Measurements from ENCODE around the gene CDH13.

Gene CDH13

GRCh38 chr16:82881516-82881915, 254.7 kb downstream of the CDH13 start:
- Histone ChIP-seq H3K27me3 (ENCODE audit: insufficient read depth, low read length, poor library complexity) (peaks cover 3% of the 10 kb centered on the region), H3K4me1 (ENCODE audit: insufficient read depth, low read length) (no peaks in the 10 kb centered on the region), H3K36me3 (ENCODE audit: insufficient read depth, low read length) (no peaks in the 10 kb centered on the region), H3K4me2 (ENCODE audit: insufficient read depth, low read length) (no peak overlapping the region), H3K27ac (ENCODE audit: low read length) (no peak overlapping the region), H3K9ac (ENCODE audit: low read depth, low read length) (no peak overlapping the region), H3K79me2 (ENCODE audit: insufficient read depth, low read length) (no peaks in the 10 kb centered on the region), H3K9me3 (ENCODE audit: insufficient read depth, low read length, severe bottlenecking) (no peaks in the 10 kb centered on the region), H2AFZ (ENCODE audit: low read depth, low read length) (no peak overlapping the region), H4K20me1 (ENCODE audit: insufficient read depth, low read length) (no peaks in the 10 kb centered on the region), H3K4me3 (ENCODE audit: low read depth in 1 of 2, low read length in 2 of 2) (no peak overlapping the region)
- DNase-seq, result no peak
- no peak for TF ChIP-seq EZH2 (IDR thresholded peaks at IDR 0.05; ENCODE audit: borderline replicate concordance, low read depth, low read length, severe bottlenecking)
- no peak for TF ChIP-seq CTCF (IDR thresholded peaks at IDR 0.05; ENCODE audit: borderline replicate concordance, extremely low read depth, low read length, poor library complexity, severe bottlenecking)
- no peak for ATAC-seq (ENCODE audit: insufficient read depth, low read depth)

- ATAC-seq (ENCODE audit: insufficient read depth, low read depth), result no peak
- no peaks in the 10 kb centered on the region for H3K36me3 ChIP-seq (ENCODE audit: insufficient read depth, low read length)
- no peak overlapping the region for H2AFZ ChIP-seq (ENCODE audit: low read depth, low read length)
- H3K9ac ChIP-seq (ENCODE audit: low read depth, low read length), result no peak overlapping the region
- TF ChIP-seq CTCF (IDR thresholded peaks at IDR 0.05; ENCODE audit: borderline replicate concordance, extremely low read depth, low read length, poor library complexity, severe bottlenecking), result no peak
- no peak for TF ChIP-seq EZH2 (IDR thresholded peaks at IDR 0.05; ENCODE audit: borderline replicate concordance, low read depth, low read length, severe bottlenecking)
- no peak overlapping the region for H3K27ac ChIP-seq (ENCODE audit: low read length)
- H3K27me3 ChIP-seq (ENCODE audit: insufficient read depth, low read length, poor library complexity), result peaks cover 3% of the 10 kb centered on the region
- H3K4me2 ChIP-seq (ENCODE audit: insufficient read depth, low read length), result no peak overlapping the region
- no peaks in the 10 kb centered on the region for H4K20me1 ChIP-seq (ENCODE audit: insufficient read depth, low read length)
- no peaks in the 10 kb centered on the region for H3K4me1 ChIP-seq (ENCODE audit: insufficient read depth, low read length)
- DNase-seq, result no peak
- no peak overlapping the region for H3K4me3 ChIP-seq (ENCODE audit: low read depth in 1 of 2, low read length in 2 of 2)
- no peaks in the 10 kb centered on the region for H3K79me2 ChIP-seq (ENCODE audit: insufficient read depth, low read length)
- no peaks in the 10 kb centered on the region for H3K9me3 ChIP-seq (ENCODE audit: insufficient read depth, low read length, severe bottlenecking)
These were observed 255.5 kb downstream of the CDH13 start for GRCh38 chr16:82882226-82882625.

GRCh38 chr16:82882982-82883835, 256.4 kb downstream of the CDH13 start:
- no peak overlapping the region for H3K27ac ChIP-seq (ENCODE audit: low read length)
- H4K20me1 ChIP-seq (ENCODE audit: insufficient read depth, low read length), result no peaks in the 10 kb centered on the region
- no peak overlapping the region for H3K9ac ChIP-seq (ENCODE audit: low read depth, low read length)
- peaks cover 3% of the 10 kb centered on the region for H3K27me3 ChIP-seq (ENCODE audit: insufficient read depth, low read length, poor library complexity)
- no peaks in the 10 kb centered on the region for H3K36me3 ChIP-seq (ENCODE audit: insufficient read depth, low read length)
- DNase-seq, result no peak
- no peaks in the 10 kb centered on the region for H3K9me3 ChIP-seq (ENCODE audit: insufficient read depth, low read length, severe bottlenecking)
- TF ChIP-seq EZH2 (IDR thresholded peaks at IDR 0.05; ENCODE audit: borderline replicate concordance, low read depth, low read length, severe bottlenecking) (no peak), CTCF (IDR thresholded peaks at IDR 0.05; ENCODE audit: borderline replicate concordance, extremely low read depth, low read length, poor library complexity, severe bottlenecking) (no peak)
- H3K4me2 ChIP-seq (ENCODE audit: insufficient read depth, low read length), result no peak overlapping the region
- ATAC-seq (ENCODE audit: insufficient read depth, low read depth), result no peak
- H3K79me2 ChIP-seq (ENCODE audit: insufficient read depth, low read length), result no peaks in the 10 kb centered on the region
- no peak overlapping the region for H2AFZ ChIP-seq (ENCODE audit: low read depth, low read length)
- H3K4me1 ChIP-seq (ENCODE audit: insufficient read depth, low read length), result no peaks in the 10 kb centered on the region
- no peak overlapping the region for H3K4me3 ChIP-seq (ENCODE audit: low read depth in 1 of 2, low read length in 2 of 2)
